ENCODE results near the gene CLIP4. TPM values are rescaled to one million over a fixed set of nuclear protein-coding genes. Genes with fewer than 3 reads are reported as not detected.

The CLIP4 gene
- total and polyA plus RNA-seq, 2 of the 13 experiments (the other 11 are each of a cell fraction or from before 2014, with no cell fraction given) = 0.46 to 0.49 TPM

- TF ChIP-seq MNT (IDR thresholded peaks at IDR 0.05) = no peak
Observed at GRCh38 chr2:29072251-29072650, 43.0 kb upstream of the CLIP4 start (continued).

GRCh38 chr2:29072971-29073725 lies 42.1 kb upstream of the CLIP4 start:
- ATAC-seq (peak; percentile 45), DNase-seq (ENCODE audit: low spot score) (no peak), FAIRE-seq (no peak)
- H3K79me2 ChIP-seq (ENCODE audit: insufficient read depth, low read length) = no peaks in the 10 kb centered on the region
- no peak overlapping the region for H3K4me2 ChIP-seq (ENCODE audit: low read depth, low read length)
- H3K27me3 ChIP-seq (ENCODE audit: control insufficient read depth in 1 of 2, insufficient read depth in 2 of 2, low read length in 2 of 2) = peaks cover 7 to 63% of the 10 kb centered on the region in 2 experiments
- no peak overlapping the region for H2AFZ ChIP-seq (ENCODE audit: low read length)
- no TSS peak for BruUV-seq (replicated peaks)
- ChIA-PET CTCF (ENCODE audit: low intra/inter-chr PET ratio, low total read pairs) (no interaction called here), POLR2A (no interaction called here)
- TF ChIP-seq ZNF546 (CRISPR knock-in tag; conservative IDR thresholded peaks at IDR 0.05) = no peak
- no peak for TF ChIP-seq ZNF296 (CRISPR knock-in tag; conservative IDR thresholded peaks at IDR 0.05)
- TF ChIP-seq THAP7 (CRISPR knock-in tag; IDR thresholded peaks at IDR 0.05) = no peak
- no peak for TF ChIP-seq GMEB2 (CRISPR knock-in tag; IDR thresholded peaks at IDR 0.05; ENCODE audit: low read depth)
- no peak for TF ChIP-seq NBN (conservative IDR thresholded peaks at IDR 0.05)
- no peak for TF ChIP-seq ZNF333 (CRISPR knock-in tag; IDR thresholded peaks at IDR 0.05; ENCODE audit: borderline replicate concordance)
- TF ChIP-seq KDM4B (CRISPR knock-in tag; IDR thresholded peaks at IDR 0.05) = no peak
- no peak for TF ChIP-seq NFRKB (IDR thresholded peaks at IDR 0.05)
- TF ChIP-seq KLF9 (CRISPR knock-in tag; IDR thresholded peaks at IDR 0.05; ENCODE audit: low read depth) = no peak
- no peak for TF ChIP-seq ZMYM3 (CRISPR knock-in tag; IDR thresholded peaks at IDR 0.05)
- no peak for TF ChIP-seq RFX1 (IDR thresholded peaks at IDR 0.05)
- TF ChIP-seq FOXO4 (CRISPR knock-in tag; conservative IDR thresholded peaks at IDR 0.05) = no peak
- no peak for TF ChIP-seq FOXA3 (CRISPR knock-in tag; IDR thresholded peaks at IDR 0.05)
- TF ChIP-seq ZC3H13 (CRISPR knock-in tag; IDR thresholded peaks at IDR 0.05) = no peak
- no peak for TF ChIP-seq ESRRA (CRISPR knock-in tag; IDR thresholded peaks at IDR 0.05; ENCODE audit: low read depth)
- intact Hi-C loops (cut with micrococcal nuclease; ENCODE audit: unreplicated experiment) (no loop called here), in situ Hi-C loops (cut with HindIII; ENCODE audit: extremely low pct_ligation_motif_present, low pct_unique_long_range_greater_than_20kb) (no loop called here)
- no peak overlapping the region for H3K9ac ChIP-seq (ENCODE audit: insufficient read depth, low read depth, low read length)
- H3K27ac ChIP-seq (ENCODE audit: extremely low read length, insufficient read depth, low read length) = no peak overlapping the region
- no peaks in the 10 kb centered on the region for H3K4me1 ChIP-seq (ENCODE audit: insufficient read depth, low read length)
- no peaks in the 10 kb centered on the region for H3K9me3 ChIP-seq (ENCODE audit: low read length)
- H3K36me3 ChIP-seq (replicated peaks in 1 of 2; ENCODE audit: control insufficient read depth in 1 of 2, insufficient read depth in 2 of 2, low read length in 2 of 2) = no peaks in the 10 kb centered on the region
- no peak overlapping the region for H3K4me3 ChIP-seq (replicated peaks in 1 of 3; ENCODE audit: insufficient read depth in 1 of 3, low read depth in 2 of 3, low read length in 3 of 3)
- no peaks in the 10 kb centered on the region for H4K20me1 ChIP-seq (ENCODE audit: insufficient read depth, low read length)
- 6% methylated on average over 6 of the region's 12 CpGs for WGBS (ENCODE audit: low lambda C conversion rate)
